ENCODE data around the gene CNNM1. TPM values are rescaled to one million over a fixed set of nuclear protein-coding genes. Genes with fewer than 3 reads are reported as not detected.

Gene CNNM1
- total RNA-seq, 1 donor from 2014 or later, result 2.0 TPM

DNA sequence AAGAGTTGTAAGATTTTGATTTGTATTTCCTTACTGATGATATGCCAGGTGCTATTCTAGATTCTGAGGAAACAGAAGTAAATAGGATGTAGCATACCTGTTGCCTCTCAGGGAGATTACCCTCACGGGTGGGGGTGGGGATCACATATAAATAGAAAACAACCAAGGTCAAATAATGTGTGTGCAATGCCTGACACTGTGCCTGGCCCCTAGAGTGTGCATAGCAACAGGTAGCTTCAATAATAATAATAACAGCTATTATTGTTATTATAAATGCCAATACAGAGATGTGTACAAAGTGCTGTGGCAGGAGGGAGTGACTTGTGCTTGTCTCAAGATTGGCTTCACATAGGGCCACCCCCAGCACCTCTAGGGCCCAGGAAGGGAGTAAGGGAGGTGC, 24.0 kb downstream of the CNNM1 start:
- Mint-ChIP-seq H3K27ac (no peak overlapping the region), H3K36me3 (no peaks in the 10 kb centered on the region), H3K4me1 (ENCODE audit: unreplicated experiment) (no peaks in the 10 kb centered on the region), H3K27me3 (peaks cover 20% of the 10 kb centered on the region), H3K4me3 (no peak overlapping the region), H3K9me3 (no peaks in the 10 kb centered on the region)
- TF ChIP-seq CTCF (conservative IDR thresholded peaks at IDR 0.05), result no peak
- DNase-seq (ENCODE audit: extremely low spot score, unreplicated experiment), result no peak

DNA sequence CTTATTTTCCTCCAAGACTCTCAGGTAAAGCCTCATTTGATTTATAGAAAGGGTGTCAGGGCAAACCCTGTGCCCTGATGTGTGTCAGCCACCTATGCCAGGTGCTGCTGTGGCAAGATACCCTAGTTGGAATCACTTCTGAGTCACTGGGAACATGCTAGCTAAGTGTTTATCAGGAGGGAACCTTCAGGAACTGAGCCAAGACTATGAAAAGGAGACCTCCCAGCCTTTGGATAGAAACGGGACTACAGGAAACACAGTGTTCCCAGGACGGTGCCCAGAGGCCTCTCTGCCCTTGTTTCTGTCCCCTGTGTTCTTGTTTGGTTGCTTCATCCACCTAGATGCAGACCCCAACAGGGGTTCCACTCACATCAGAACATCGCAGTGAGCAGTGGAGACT, 28.5 kb downstream of the CNNM1 start:
- Mint-ChIP-seq H3K4me3 (no peak overlapping the region), H3K27ac (no peak overlapping the region)

GRCh38 chr10:99358101-99358500, 28.9 kb downstream of the CNNM1 start:
- H3K4me3 Mint-ChIP-seq, result no peak overlapping the region
- no peak for TF ChIP-seq CTCF (conservative IDR thresholded peaks at IDR 0.05)
- H3K4me1 Mint-ChIP-seq (ENCODE audit: unreplicated experiment), result no peaks in the 10 kb centered on the region
- H3K36me3 Mint-ChIP-seq, result no peaks in the 10 kb centered on the region
- H3K27ac Mint-ChIP-seq, result no peak overlapping the region
- H3K9me3 Mint-ChIP-seq, result no peaks in the 10 kb centered on the region
- DNase-seq (ENCODE audit: extremely low spot score, unreplicated experiment), result no peak
- peaks cover 13% of the 10 kb centered on the region for H3K27me3 Mint-ChIP-seq

More for the DNA sequence above, 28.5 kb downstream of the CNNM1 start:
- no peak for TF ChIP-seq CTCF (conservative IDR thresholded peaks at IDR 0.05)
- no peak for DNase-seq (ENCODE audit: extremely low spot score, unreplicated experiment)
- H3K9me3 Mint-ChIP-seq, result no peaks in the 10 kb centered on the region
- no peaks in the 10 kb centered on the region for H3K4me1 Mint-ChIP-seq (ENCODE audit: unreplicated experiment)
- H3K36me3 Mint-ChIP-seq, result no peaks in the 10 kb centered on the region
- H3K27me3 Mint-ChIP-seq, result peaks cover 18% of the 10 kb centered on the region

GRCh38 chr10:99360934-99361333, 31.8 kb downstream of the CNNM1 start:
- Mint-ChIP-seq H3K27me3 (peaks cover 5% of the 10 kb centered on the region), H3K4me3 (no peak overlapping the region), H3K9me3 (no peaks in the 10 kb centered on the region), H3K27ac (no peak overlapping the region), H3K36me3 (no peaks in the 10 kb centered on the region), H3K4me1 (ENCODE audit: unreplicated experiment) (no peaks in the 10 kb centered on the region)
- no peak for TF ChIP-seq CTCF (conservative IDR thresholded peaks at IDR 0.05)
- DNase-seq (ENCODE audit: extremely low spot score, unreplicated experiment), result no peak

DNA sequence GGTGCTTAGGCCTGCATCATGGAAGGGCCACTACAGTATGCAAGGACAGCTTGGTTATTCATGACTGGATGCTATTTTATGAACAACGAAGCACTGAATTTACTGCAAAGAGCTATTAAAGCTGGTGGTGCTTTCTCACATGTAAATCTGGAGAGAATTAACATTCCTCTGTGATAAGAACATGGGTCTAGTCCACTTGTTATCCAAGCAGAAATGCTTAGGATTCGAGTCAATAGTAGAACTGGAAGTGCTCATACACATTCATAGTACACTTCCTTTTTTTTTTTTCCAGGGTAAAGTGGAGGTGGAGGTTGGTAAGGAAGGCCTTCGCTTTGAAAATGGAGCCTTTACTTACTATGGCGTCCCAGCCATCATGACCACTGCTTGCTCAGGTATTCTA, 35.0 kb downstream of the CNNM1 start:
- peaks cover 5% of the 10 kb centered on the region for H3K4me1 Mint-ChIP-seq (ENCODE audit: unreplicated experiment)
- H3K27me3 Mint-ChIP-seq, result peaks cover 9% of the 10 kb centered on the region
- H3K27ac Mint-ChIP-seq, result no peak overlapping the region
- no peak for TF ChIP-seq CTCF (conservative IDR thresholded peaks at IDR 0.05)
- no peak overlapping the region for H3K4me3 Mint-ChIP-seq
- H3K9me3 Mint-ChIP-seq, result no peaks in the 10 kb centered on the region
- no peaks in the 10 kb centered on the region for H3K36me3 Mint-ChIP-seq
- no peak for DNase-seq (ENCODE audit: extremely low spot score, unreplicated experiment)

- H3K27me3 Mint-ChIP-seq, result peaks cover 11% of the 10 kb centered on the region
These were observed 36.2 kb downstream of the CNNM1 start for GRCh38 chr10:99365311-99365710.

More at GRCh38 chr10:99365311-99365710, 36.2 kb downstream of the CNNM1 start:
- no peak for TF ChIP-seq CTCF (conservative IDR thresholded peaks at IDR 0.05)
- Mint-ChIP-seq H3K4me1 (ENCODE audit: unreplicated experiment) (peaks cover 5% of the 10 kb centered on the region), H3K9me3 (no peaks in the 10 kb centered on the region), H3K27ac (no peak overlapping the region), H3K4me3 (no peak overlapping the region), H3K36me3 (no peaks in the 10 kb centered on the region)
- DNase-seq (ENCODE audit: extremely low spot score, unreplicated experiment), result no peak

Data from type B pancreatic cell (in vitro differentiated cells).